WI38 (cell line): ENCODE data around the gene ZBTB20.

Experiments used
- H3K4me3 ChIP-seq: 2 replicates; pipeline ENCODE4 v1.5.1; 2011; ENCODE audit warnings: low read depth, mild to moderate bottlenecking, control low read depth, low read length
- CTCF ChIP-seq: IDR thresholded peaks from 2 replicates; pipeline ENCODE4 v1.5.1; 2012; ENCODE audit warnings: low read depth, mild to moderate bottlenecking, control low read depth, low read length

Gene ZBTB20

GRCh38 chr3:115085197-115085865 lies 61.8 kb downstream of the ZBTB20 start:
- peak; percentile 14; the same call in 1 of the 2 replicates for TF ChIP-seq CTCF

GRCh38 chr3:115084686-115085085 lies 62.4 kb downstream of the ZBTB20 start:
- no peak for TF ChIP-seq CTCF
- no peak overlapping the region for H3K4me3 ChIP-seq

More at GRCh38 chr3:115085197-115085865, 61.8 kb downstream of the ZBTB20 start:
- H3K4me3 ChIP-seq, result no peak overlapping the region

GRCh38 chr3:115082260-115082659 lies 64.8 kb downstream of the ZBTB20 start:
- H3K4me3 ChIP-seq, result no peak overlapping the region
- TF ChIP-seq CTCF, result no peak

DNA sequence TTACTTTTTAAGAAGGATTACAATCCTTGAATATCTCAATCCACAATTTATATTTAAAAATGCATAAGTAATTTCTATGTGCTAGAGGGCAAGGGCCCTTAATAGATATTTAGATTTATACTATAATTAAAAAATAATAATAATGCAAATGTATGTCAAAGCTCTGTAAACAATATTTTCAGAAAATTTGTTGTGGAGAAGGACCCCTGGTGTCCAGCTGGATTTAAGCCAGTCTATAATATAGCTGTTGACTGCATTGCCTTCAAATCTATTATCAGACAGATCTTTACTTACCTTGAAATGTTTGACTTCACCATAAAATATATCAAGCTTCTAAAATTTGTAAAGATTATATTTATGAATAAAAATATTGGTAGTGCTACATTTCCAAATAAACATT lies 65.6 kb downstream of the ZBTB20 start:
- TF ChIP-seq CTCF, result no peak

GRCh38 chr3:115077501-115078250 lies 69.4 kb downstream of the ZBTB20 start:
- H3K4me3 ChIP-seq, result no peak overlapping the region
- no peak for TF ChIP-seq CTCF

More for the DNA sequence above, 65.6 kb downstream of the ZBTB20 start:
- no peak overlapping the region for H3K4me3 ChIP-seq

- no peak overlapping the region for H3K4me3 ChIP-seq
- TF ChIP-seq CTCF, result no peak
These were observed 72.6 kb downstream of the ZBTB20 start for GRCh38 chr3:115074502-115074901.
